ENCODE measurements around the gene CLIC5.

Gene CLIC5

DNA sequence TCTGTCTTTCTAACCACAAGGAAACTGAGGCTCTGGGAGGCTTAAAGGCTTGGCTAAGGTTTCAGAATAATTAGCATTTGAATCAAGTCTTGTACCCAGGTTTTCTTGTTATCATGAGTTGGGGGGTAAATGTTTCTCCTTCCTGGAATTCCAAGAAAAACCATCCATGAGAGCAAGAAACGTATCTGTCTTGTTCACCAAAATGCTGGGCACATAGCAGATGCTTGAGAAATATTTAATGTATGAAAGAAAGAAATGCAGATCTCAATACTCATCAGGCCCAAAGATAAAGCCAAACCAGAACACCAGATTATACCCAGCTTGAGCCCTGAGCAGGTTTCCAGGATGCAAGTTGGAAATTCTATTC, 164.6 kb downstream of the CLIC5 start:
- no peak for TF ChIP-seq NFIC (IDR thresholded peaks at IDR 0.05)
- TF ChIP-seq, protein P1, sequence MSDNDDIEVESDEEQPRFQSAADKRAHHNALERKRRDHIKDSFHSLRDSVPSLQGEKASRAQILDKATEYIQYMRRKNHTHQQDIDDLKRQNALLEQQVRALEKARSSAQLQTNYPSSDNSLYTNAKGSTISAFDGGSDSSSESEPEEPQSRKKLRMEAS (IDR thresholded peaks at IDR 0.05), result no peak
- no peak for TF ChIP-seq YY1 (IDR thresholded peaks at IDR 0.05; ENCODE audit: low read depth)
- TF ChIP-seq TAF1 (IDR thresholded peaks at IDR 0.05; ENCODE audit: low read depth), result no peak
- TF ChIP-seq TEAD4 (IDR thresholded peaks at IDR 0.05), result no peak
- TF ChIP-seq EGR1 (IDR thresholded peaks at IDR 0.05), result no peak

- TF ChIP-seq TAF1 (IDR thresholded peaks at IDR 0.05; ENCODE audit: low read depth) (no peak), CREB1 (IDR thresholded peaks at IDR 0.05; ENCODE audit: low read depth) (no peak), TCF12 (IDR thresholded peaks at IDR 0.05; ENCODE audit: low read depth) (no peak), EGR1 (IDR thresholded peaks at IDR 0.05) (no peak), YY1 (IDR thresholded peaks at IDR 0.05; ENCODE audit: low read depth) (no peak), FOXM1 (IDR thresholded peaks at IDR 0.05; ENCODE audit: borderline replicate concordance, low read depth) (no peak), TEAD4 (IDR thresholded peaks at IDR 0.05) (no peak), NFIC (IDR thresholded peaks at IDR 0.05) (no peak), EP300 (IDR thresholded peaks at IDR 0.05; ENCODE audit: borderline replicate concordance) (no peak), CEBPB (IDR thresholded peaks at IDR 0.05) (no peak), RAD21 (IDR thresholded peaks at IDR 0.05; ENCODE audit: low read depth) (no peak), USF1 (IDR thresholded peaks at IDR 0.05) (no peak), ZBTB7A (IDR thresholded peaks at IDR 0.05; ENCODE audit: low read depth) (no peak)
- TF ChIP-seq, protein P1 (IDR thresholded peaks at IDR 0.05), result no peak
- TF ChIP-seq, protein P2, sequence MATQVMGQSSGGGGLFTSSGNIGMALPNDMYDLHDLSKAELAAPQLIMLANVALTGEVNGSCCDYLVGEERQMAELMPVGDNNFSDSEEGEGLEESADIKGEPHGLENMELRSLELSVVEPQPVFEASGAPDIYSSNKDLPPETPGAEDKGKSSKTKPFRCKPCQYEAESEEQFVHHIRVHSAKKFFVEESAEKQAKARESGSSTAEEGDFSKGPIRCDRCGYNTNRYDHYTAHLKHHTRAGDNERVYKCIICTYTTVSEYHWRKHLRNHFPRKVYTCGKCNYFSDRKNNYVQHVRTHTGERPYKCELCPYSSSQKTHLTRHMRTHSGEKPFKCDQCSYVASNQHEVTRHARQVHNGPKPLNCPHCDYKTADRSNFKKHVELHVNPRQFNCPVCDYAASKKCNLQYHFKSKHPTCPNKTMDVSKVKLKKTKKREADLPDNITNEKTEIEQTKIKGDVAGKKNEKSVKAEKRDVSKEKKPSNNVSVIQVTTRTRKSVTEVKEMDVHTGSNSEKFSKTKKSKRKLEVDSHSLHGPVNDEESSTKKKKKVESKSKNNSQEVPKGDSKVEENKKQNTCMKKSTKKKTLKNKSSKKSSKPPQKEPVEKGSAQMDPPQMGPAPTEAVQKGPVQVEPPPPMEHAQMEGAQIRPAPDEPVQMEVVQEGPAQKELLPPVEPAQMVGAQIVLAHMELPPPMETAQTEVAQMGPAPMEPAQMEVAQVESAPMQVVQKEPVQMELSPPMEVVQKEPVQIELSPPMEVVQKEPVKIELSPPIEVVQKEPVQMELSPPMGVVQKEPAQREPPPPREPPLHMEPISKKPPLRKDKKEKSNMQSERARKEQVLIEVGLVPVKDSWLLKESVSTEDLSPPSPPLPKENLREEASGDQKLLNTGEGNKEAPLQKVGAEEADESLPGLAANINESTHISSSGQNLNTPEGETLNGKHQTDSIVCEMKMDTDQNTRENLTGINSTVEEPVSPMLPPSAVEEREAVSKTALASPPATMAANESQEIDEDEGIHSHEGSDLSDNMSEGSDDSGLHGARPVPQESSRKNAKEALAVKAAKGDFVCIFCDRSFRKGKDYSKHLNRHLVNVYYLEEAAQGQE (IDR thresholded peaks at IDR 0.05; ENCODE audit: low read depth), result no peak
These were observed 165.2 kb downstream of the CLIC5 start for GRCh38 chr6:45850378-45851033.

GRCh38 chr6:45845567-45845966, 170.1 kb downstream of the CLIC5 start:
- no peak for TF ChIP-seq CEBPB (IDR thresholded peaks at IDR 0.05)
- TF ChIP-seq TEAD4 (IDR thresholded peaks at IDR 0.05), result no peak
- TF ChIP-seq, protein P2 (IDR thresholded peaks at IDR 0.05; ENCODE audit: low read depth), result no peak
- TF ChIP-seq CREB1 (IDR thresholded peaks at IDR 0.05; ENCODE audit: low read depth), result no peak
- TF ChIP-seq YY1 (IDR thresholded peaks at IDR 0.05; ENCODE audit: low read depth), result no peak
- no peak for TF ChIP-seq RAD21 (IDR thresholded peaks at IDR 0.05; ENCODE audit: low read depth)
- no peak for TF ChIP-seq ZBTB7A (IDR thresholded peaks at IDR 0.05; ENCODE audit: low read depth)
- no peak for TF ChIP-seq USF1 (IDR thresholded peaks at IDR 0.05)

DNA sequence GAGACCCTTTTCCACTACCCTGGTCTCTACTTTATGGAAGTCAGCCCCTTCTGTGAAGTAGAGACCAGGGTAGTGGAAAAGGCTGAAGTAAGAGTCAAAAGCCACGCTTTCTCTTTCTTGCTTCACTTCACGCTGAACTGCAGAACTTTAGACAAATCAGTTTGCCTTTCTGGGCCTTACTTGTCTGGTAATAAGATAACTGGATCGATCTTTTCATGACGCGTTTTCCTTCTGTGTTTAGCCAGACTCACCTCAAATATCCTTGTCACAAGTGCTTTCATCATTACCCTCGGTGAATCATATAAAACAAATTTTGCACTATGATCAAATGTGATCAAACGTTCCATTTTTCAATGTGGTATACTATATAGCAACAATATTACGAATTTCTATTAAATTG, 170.7 kb downstream of the CLIC5 start:
- no peak for TF ChIP-seq YY1 (IDR thresholded peaks at IDR 0.05; ENCODE audit: low read depth)

DNA sequence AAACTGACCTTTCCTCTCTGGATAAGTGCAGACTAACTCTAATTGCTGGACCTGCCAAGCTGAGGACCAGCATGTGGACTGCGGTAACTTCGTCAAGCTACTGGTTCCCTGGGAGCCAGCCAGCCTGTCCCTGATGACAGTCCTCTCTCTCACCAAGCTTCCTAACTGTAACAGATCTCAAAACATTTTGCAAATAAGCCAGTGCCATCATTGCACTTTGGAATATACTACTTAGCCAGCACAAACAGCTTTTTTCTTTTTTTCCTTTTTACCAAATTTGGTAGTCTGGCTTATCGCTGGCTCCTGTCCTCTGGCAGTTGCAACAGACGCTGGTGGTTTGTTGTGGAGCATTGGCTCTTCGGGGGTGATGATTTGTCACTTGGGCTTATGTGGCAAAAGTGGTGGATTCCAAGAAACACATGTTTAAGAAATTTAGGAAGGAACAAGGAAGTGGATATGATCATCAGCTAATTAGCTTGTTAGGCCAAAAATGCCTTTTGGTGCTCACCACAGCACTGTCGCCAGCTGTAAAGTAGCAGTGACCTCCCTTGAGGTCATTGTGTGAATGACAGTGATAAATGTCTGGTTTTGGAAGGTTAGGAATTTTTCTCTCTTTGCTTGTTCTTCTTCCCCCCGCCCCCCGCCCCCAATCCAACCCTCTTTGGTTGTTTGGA, 171.7 kb downstream of the CLIC5 start:
- no peak for TF ChIP-seq EP300 (IDR thresholded peaks at IDR 0.05; ENCODE audit: borderline replicate concordance)
- TF ChIP-seq CREB1 (IDR thresholded peaks at IDR 0.05; ENCODE audit: low read depth), result no peak
- no peak for TF ChIP-seq EGR1 (IDR thresholded peaks at IDR 0.05)
- no peak for TF ChIP-seq USF1 (IDR thresholded peaks at IDR 0.05)
- TF ChIP-seq, protein P1 (IDR thresholded peaks at IDR 0.05), result no peak
- TF ChIP-seq TAF1 (IDR thresholded peaks at IDR 0.05; ENCODE audit: low read depth), result no peak
- no peak for TF ChIP-seq ZBTB7A (IDR thresholded peaks at IDR 0.05; ENCODE audit: low read depth)

- TF ChIP-seq EGR1 (IDR thresholded peaks at IDR 0.05) (no peak), TCF12 (IDR thresholded peaks at IDR 0.05; ENCODE audit: low read depth) (no peak), CREB1 (IDR thresholded peaks at IDR 0.05; ENCODE audit: low read depth) (no peak), ZBTB7A (IDR thresholded peaks at IDR 0.05; ENCODE audit: low read depth) (no peak)
These were observed 174.6 kb downstream of the CLIC5 start for GRCh38 chr6:45841062-45841461.
